Endothelial cell of umbilical vein (primary cell): ENCODE data around the gene PHKA2. TPM values are rescaled to one million over a fixed set of nuclear protein-coding genes. Genes with fewer than 3 reads are reported as not detected.

ENCODE experiments used
- BruUV-seq: library from RNA; stranded (reverse); fragments of 400-500 nt; replicated peaks from 2 replicates; lab custom pipeline; 2021; lab: Mats Ljungman, UMichigan
- CTCF ChIA-PET: fragments of 300-600, 350-600 bp; sonication (Branson Sonifier 250); formaldehyde crosslinking; loops from one replicate; lab custom pipeline; 2021; ENCODE audit warnings: antibody characterized with exemption, inconsistent platforms; lab: Charles Lee
- POLR2A ChIA-PET: fragments of 300-600, 350-600 bp; sonication (Branson Sonifier 250); formaldehyde crosslinking; loops from one replicate; lab custom pipeline; 2021; ENCODE audit warnings: antibody characterized with exemption, inconsistent platforms; lab: Charles Lee
- DNase-seq: peaks from one replicate; pipeline ENCODE4 v3.0.0-alpha.2; 2011; ENCODE audit warnings: low read depth, low spot score
- FAIRE-seq: peaks from 2 replicates; lab custom pipeline; 2011; peaks lifted over from hg19 to GRCh38; lab: Jason Lieb, UNC
- H2AFZ ChIP-seq: 2 replicates; pipeline ENCODE4 v1.6.0; 2012; ENCODE audit warnings: low read depth, low read length, control low read depth, inconsistent platforms
- H3K27ac ChIP-seq: 2 replicates; pipeline ENCODE4 v1.5.1; 2011; ENCODE audit warnings: low read depth, mild to moderate bottlenecking, control low read depth, low read length, moderate library complexity; ENCODE audit not compliant: insufficient read depth
- H3K27me3 ChIP-seq, 2 experiments: 2 replicates each; pipeline versions ENCODE4 v1.6.0 to v1.6.1; 2011; ENCODE audit warnings: low read length in 2 of 2, mixed read lengths in 1 of 2; ENCODE audit not compliant: control insufficient read depth in 2 of 2, insufficient read depth in 2 of 2
- H3K36me3 ChIP-seq, 2 experiments: 2 replicates in 1 of 2; 3 replicates in 1 of 2; pipeline ENCODE4 v1.5.1; 2011; ENCODE audit warnings: low read length in 2 of 2, mild to moderate bottlenecking in 1 of 2, moderate library complexity in 1 of 2; ENCODE audit not compliant: control insufficient read depth in 2 of 2, insufficient read depth in 2 of 2; ENCODE audit errors: extremely low read depth in 1 of 2
- H3K4me1 ChIP-seq: 3 replicates; pipeline ENCODE4 v1.5.1; 2011; ENCODE audit warnings: mild to moderate bottlenecking, low read length; ENCODE audit not compliant: control insufficient read depth, insufficient read depth; ENCODE audit errors: extremely low read depth
- H3K4me2 ChIP-seq: 2 replicates; pipeline ENCODE4 v1.6.1; 2011; ENCODE audit warnings: low read length, control low read depth, mixed read lengths; ENCODE audit not compliant: insufficient read depth
- H3K4me3 ChIP-seq, 3 experiments: fragments of 200-600 bp in 1 of 3; sonication (generic), shearing (Covaris generic) in 1 of 3; replicated peaks in 1 of 3; 2 replicates each; pipeline ENCODE4 v1.5.1; 2011 to 2016; ENCODE audit warnings: control low read depth in 3 of 3, low read length in 3 of 3, mild to moderate bottlenecking in 2 of 3, inconsistent platforms in 1 of 3, low read depth in 1 of 3, moderate library complexity in 1 of 3; ENCODE audit not compliant: insufficient read depth in 1 of 3
- H3K79me2 ChIP-seq: 2 replicates; pipeline ENCODE4 v1.6.0; 2012; ENCODE audit warnings: low read length, inconsistent platforms; ENCODE audit not compliant: control insufficient read depth, insufficient read depth
- H3K9ac ChIP-seq: replicated peaks from 2 replicates; pipeline ENCODE3; 2011; ENCODE audit warnings: low read length, control low read depth; ENCODE audit not compliant: insufficient read depth; ENCODE audit errors: extremely low read depth
- H3K9me1 ChIP-seq: replicated peaks from 3 replicates; pipeline ENCODE4 v1.6.0; 2011; ENCODE audit warnings: mild to moderate bottlenecking, low read length; ENCODE audit not compliant: control insufficient read depth, insufficient read depth; ENCODE audit errors: extremely low read depth
- H3K9me3 ChIP-seq: replicated peaks from 2 replicates; pipeline ENCODE4 v1.5.1; 2012; ENCODE audit warnings: low read length, inconsistent platforms; ENCODE audit not compliant: control insufficient read depth, insufficient read depth
- H4K20me1 ChIP-seq: replicated peaks from 2 replicates; pipeline ENCODE3; 2011; ENCODE audit warnings: mild to moderate bottlenecking, low read length; ENCODE audit not compliant: control insufficient read depth, insufficient read depth; ENCODE audit errors: extremely low read depth
- CTCF ChIP-seq, 2 donors: IDR thresholded peaks; 1 replicate in 1 of 2; 2 replicates in 1 of 2; pipeline ENCODE4 v1.5.1; 2011; ENCODE audit warnings: low read length in 2 of 2, mild to moderate bottlenecking in 2 of 2, moderate library complexity in 2 of 2, control low read depth in 1 of 2, inconsistent platforms in 1 of 2, low read depth in 1 of 2; ENCODE audit not compliant: insufficient read depth in 1 of 2; ENCODE audit errors: extremely low read depth in 1 of 2
- FOS ChIP-seq: IDR thresholded peaks from 2 replicates; pipeline ENCODE4 v1.6.1; 2011; ENCODE audit warnings: mild to moderate bottlenecking, low read length, moderate library complexity, borderline replicate concordance; ENCODE audit not compliant: insufficient read depth
- GATA2 ChIP-seq: IDR thresholded peaks from 2 replicates; pipeline ENCODE4 v1.7.0; 2011; ENCODE audit warnings: low read depth, mild to moderate bottlenecking, moderate library complexity, mixed read lengths, low read length; ENCODE audit not compliant: insufficient read length, insufficient read depth
- JUN ChIP-seq: IDR thresholded peaks from 2 replicates; pipeline ENCODE4 v1.6.1; 2011; ENCODE audit warnings: borderline replicate concordance, low read depth; ENCODE audit not compliant: insufficient read length, insufficient read depth
- POLR2A ChIP-seq: IDR thresholded peaks from 2 replicates; pipeline ENCODE4 v1.6.1; 2012; ENCODE audit warnings: low read depth, mild to moderate bottlenecking, control low read depth, low read length
- POLR2AphosphoS5 ChIP-seq: IDR thresholded peaks from 2 replicates; pipeline ENCODE4 v1.6.1; 2012; ENCODE audit warnings: low read depth, mild to moderate bottlenecking, control low read depth, low read length, moderate library complexity; ENCODE audit not compliant: insufficient read depth
- dilution Hi-C: fragments of 300-500 bp; cut with MboI; formaldehyde crosslinking; loops from one replicate; pipeline ENCODE4 v1.15.0; 2019; ENCODE audit warnings: low sequenced_read_pairs; ENCODE audit not compliant: extremely low pct_ligation_motif_present
- intact Hi-C: fragments of 100-400 bp; cut with micrococcal nuclease; formaldehyde crosslinking; loops from one replicate; pipeline ENCODE4 v1.10.0; 2022
- polyA plus RNA-seq, 4 experiments: library from polyadenylated mRNA; depleted of rRNA in 3 of 4; stranded (reverse) in 3 of 4; unstranded in 1 of 4; fragments of >200 nt; gene quantifications; 2 replicates each; pipeline versions ENCODE4 v1.2.1 to v1.2.3, GENCODE V29; 2011 to 2012; ENCODE audit warnings: missing spikeins in 1 of 4
- total RNA-seq: library from RNA; stranded (reverse); gene quantifications from 2 replicates; pipeline ENCODE4 v1.2.3, GENCODE V29; 2021

The PHKA2 gene
- total and polyA plus RNA-seq, 2 donors (not counting 3 experiments of a cell fraction or from before 2014, with no cell fraction given): 16.7 to 17.1 TPM

DNA sequence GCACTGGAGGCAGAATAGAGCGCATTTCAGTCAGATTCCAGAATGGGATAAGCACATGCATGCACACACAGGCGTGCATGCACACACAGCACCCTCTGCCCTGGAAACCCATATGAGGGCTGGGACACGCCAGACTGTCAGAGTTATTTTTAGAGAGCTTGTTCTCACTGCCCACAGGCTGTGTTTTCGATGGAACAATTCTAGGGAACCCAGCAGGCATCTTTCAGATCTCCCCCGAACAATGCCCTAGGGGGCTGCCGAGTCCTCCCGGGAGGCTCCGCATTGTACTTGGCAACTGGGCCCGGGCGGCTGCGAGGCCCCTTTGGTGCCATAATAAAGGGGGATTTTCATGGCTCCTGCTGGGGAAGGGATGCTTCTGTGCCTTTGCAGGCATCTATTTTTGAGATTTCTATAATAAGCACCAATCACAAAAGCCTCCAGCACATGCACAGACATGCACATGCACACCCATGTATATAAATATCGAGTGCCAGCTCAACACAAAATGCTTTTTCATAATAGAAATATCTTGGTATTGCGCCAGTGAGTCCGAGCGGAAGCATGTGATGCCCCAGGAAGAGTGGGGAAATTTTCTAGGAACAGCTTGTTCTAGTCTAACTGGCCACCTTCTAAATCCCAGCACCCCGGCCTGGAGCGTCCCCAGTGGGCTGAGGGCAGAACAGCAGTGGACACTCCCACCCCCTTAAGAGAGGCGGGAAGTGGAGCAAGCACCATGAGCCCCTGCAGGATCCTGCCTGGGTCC, 88.5 kb downstream of the PHKA2 start:
- Histone ChIP-seq H3K27ac (no peak overlapping the region), H3K9ac (no peak overlapping the region), H3K79me2 (no peaks in the 10 kb centered on the region), H3K9me3 (no peaks in the 10 kb centered on the region), H3K4me1 (no peaks in the 10 kb centered on the region), H2AFZ (no peak overlapping the region), H3K27me3 (no peaks in the 10 kb centered on the region), H3K9me1 (no peaks in the 10 kb centered on the region), H3K4me2 (no peak overlapping the region), H4K20me1 (no peaks in the 10 kb centered on the region), H3K36me3 (peaks cover 0 to 2% of the 10 kb centered on the region in 2 experiments), H3K4me3 (no peak overlapping the region)
- ChIA-PET POLR2A (no interaction called here), CTCF (interaction anchor here (1.2 to 1.4 kb wide), 2 partner anchors 439 to 485 kb away, joined by 3 to 4 read pairs; no protein-coding TSS in a partner anchor)
- dilution Hi-C loops: no loop called here
- DNase-seq (no peak), FAIRE-seq (no peak)
- TF ChIP-seq CTCF (IDR thresholded peaks at IDR 0.05; ENCODE audit: extremely low read depth in 1 of 2, insufficient read depth in 1 of 2, low read depth in 1 of 2, low read length in 2 of 2): no peak
- no peak for TF ChIP-seq FOS
- TF ChIP-seq POLR2A: no peak
- TF ChIP-seq GATA2: no peak
- TF ChIP-seq POLR2AphosphoS5: no peak
- no peak for TF ChIP-seq JUN
- BruUV-seq: no TSS peak
- intact Hi-C loops: no loop called here
